ENCODE data around the gene MAMLD1.

DNA sequence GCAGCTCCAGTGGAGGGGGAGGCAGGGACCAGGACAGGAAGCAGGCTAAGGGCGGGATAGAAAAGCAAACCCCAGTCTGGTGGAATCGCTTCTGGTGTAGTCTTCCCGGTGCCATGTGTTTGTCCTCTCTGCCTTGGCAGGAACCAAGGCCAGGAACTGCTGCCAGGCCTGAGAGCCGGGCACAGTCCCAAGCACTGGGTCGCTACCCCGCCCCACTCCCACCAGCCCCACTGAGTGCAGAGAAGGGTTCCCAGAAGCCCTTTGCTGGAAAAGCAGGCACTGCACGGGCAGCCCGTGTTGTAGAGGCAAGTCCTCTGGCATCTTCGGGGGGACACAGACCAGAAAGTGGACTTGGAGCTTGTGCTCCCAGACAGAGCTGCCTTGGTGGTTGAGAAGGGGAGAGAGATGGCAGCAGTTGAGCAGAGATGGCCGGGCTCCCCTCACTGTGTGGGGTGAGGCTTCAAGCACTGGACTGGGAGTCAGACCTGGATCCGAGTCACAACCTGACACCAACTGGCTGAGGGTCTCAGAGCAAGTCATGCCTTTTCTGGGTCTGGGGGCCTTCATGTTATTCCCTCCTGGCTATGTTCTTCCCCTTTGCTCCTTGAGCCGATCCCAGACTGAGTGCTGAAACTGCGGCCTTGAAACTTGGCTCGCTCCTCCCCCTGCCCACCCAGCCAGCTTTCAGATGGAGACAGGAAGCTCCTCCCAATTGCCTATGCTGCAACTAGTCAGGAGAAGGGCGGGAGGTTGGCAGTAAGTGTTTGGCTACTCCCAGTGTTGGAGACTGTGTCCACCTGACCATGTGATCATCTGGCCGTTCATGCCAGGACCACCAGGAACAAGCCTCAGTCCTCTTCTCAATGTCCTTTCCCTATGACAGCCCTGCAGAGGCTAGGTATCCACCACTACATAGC lies 145.6 kb downstream of the MAMLD1 start:
- TF ChIP-seq, protein P1, sequence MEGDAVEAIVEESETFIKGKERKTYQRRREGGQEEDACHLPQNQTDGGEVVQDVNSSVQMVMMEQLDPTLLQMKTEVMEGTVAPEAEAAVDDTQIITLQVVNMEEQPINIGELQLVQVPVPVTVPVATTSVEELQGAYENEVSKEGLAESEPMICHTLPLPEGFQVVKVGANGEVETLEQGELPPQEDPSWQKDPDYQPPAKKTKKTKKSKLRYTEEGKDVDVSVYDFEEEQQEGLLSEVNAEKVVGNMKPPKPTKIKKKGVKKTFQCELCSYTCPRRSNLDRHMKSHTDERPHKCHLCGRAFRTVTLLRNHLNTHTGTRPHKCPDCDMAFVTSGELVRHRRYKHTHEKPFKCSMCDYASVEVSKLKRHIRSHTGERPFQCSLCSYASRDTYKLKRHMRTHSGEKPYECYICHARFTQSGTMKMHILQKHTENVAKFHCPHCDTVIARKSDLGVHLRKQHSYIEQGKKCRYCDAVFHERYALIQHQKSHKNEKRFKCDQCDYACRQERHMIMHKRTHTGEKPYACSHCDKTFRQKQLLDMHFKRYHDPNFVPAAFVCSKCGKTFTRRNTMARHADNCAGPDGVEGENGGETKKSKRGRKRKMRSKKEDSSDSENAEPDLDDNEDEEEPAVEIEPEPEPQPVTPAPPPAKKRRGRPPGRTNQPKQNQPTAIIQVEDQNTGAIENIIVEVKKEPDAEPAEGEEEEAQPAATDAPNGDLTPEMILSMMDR (conservative IDR thresholded peaks at IDR 0.05; ENCODE audit: low read depth, low read length), result no peak
- no peak for TF ChIP-seq EZH2 (IDR thresholded peaks at IDR 0.05; ENCODE audit: borderline replicate concordance, low read depth, low read length, poor library complexity, severe bottlenecking)
